GM19397 (cell line): ENCODE measurements around the gene THUMPD1.
"Not testable (repeated sequence)": the region's sequence is repeated elsewhere in the genome, so short reads cannot be mapped to it uniquely, and the experiment has no call there.

ENCODE experiments used
- ATAC-seq: cut with Tn5 transposase; IDR thresholded peaks from one replicate; pipeline ENCODE4 v1.9.1; 2021; ENCODE audit warnings: mild to moderate bottlenecking, moderate library complexity; ENCODE audit not compliant: unreplicated experiment

THUMPD1 gene

GRCh38 chr16:20750558-20750957 lies 8.9 kb upstream of the THUMPD1 start:
- no peak for ATAC-seq

- ATAC-seq, result no peak
Measured at GRCh38 chr16:20749474-20749873, 7.9 kb upstream of the THUMPD1 start.

GRCh38 chr16:20747030-20747816 lies 5.6 kb upstream of the THUMPD1 start:
- ATAC-seq, result peak; percentile 50

GRCh38 chr16:20746461-20746860 lies 4.8 kb upstream of the THUMPD1 start:
- ATAC-seq, result no peak

- no peak for ATAC-seq
Measured at GRCh38 chr16:20744922-20745440, 3.4 kb upstream of the THUMPD1 start.

GRCh38 chr16:20743591-20743990 lies 2.0 kb upstream of the THUMPD1 start:
- no peak for ATAC-seq

- peak; percentile 80 for ATAC-seq
Measured at GRCh38 chr16:20740901-20741521, 607 bp downstream of the THUMPD1 start.

GRCh38 chr16:20740007-20740883 lies 1.4 kb downstream of the THUMPD1 start:
- ATAC-seq, result no peak

GRCh38 chr16:20735490-20735889 lies 6.1 kb downstream of the THUMPD1 start:
- no peak for ATAC-seq

- no peak for ATAC-seq
Measured at GRCh38 chr16:20734782-20735181, 6.8 kb downstream of the THUMPD1 start.

GRCh38 chr16:20734056-20734455 lies 7.6 kb downstream of the THUMPD1 start:
- no peak for ATAC-seq

GRCh38 chr16:20729141-20729540 lies 12.5 kb downstream of the THUMPD1 start:
- ATAC-seq, result no peak

GRCh38 chr16:20727181-20727580 lies 14.4 kb downstream of the THUMPD1 start:
- ATAC-seq, result no peak

GRCh38 chr16:20726661-20727060 lies 15.0 kb downstream of the THUMPD1 start:
- ATAC-seq, result no peak

- ATAC-seq, result no peak
Measured at GRCh38 chr16:20720251-20720650, 21.4 kb downstream of the THUMPD1 start.

GRCh38 chr16:20717718-20718117 lies 23.9 kb downstream of the THUMPD1 start:
- ATAC-seq, result not testable (repeated sequence)

- no peak for ATAC-seq
Measured at GRCh38 chr16:20711277-20711911, 30.2 kb downstream of the THUMPD1 start.

GRCh38 chr16:20708129-20708528 lies 33.5 kb downstream of the THUMPD1 start:
- not testable (repeated sequence) for ATAC-seq

GRCh38 chr16:20707461-20707860 lies 34.2 kb downstream of the THUMPD1 start:
- no peak for ATAC-seq

GRCh38 chr16:20705972-20706371 lies 35.6 kb downstream of the THUMPD1 start:
- not testable (repeated sequence) for ATAC-seq

- ATAC-seq, result no peak
Measured at GRCh38 chr16:20704281-20704680, 37.3 kb downstream of the THUMPD1 start.
